Activated CD8-positive, alpha-beta memory T cell treated with anti-CD3 and anti-CD28 coated beads for 1 hour (primary cell): ENCODE results near the gene ZBTB7C.

Experiments
- DNase-seq, 2 donors: peaks; one replicate each; pipeline ENCODE4 v3.0.0-alpha.2; 2020; ENCODE audit warnings: low read depth in 1 of 2; ENCODE audit errors: extremely low read depth in 1 of 2

Gene ZBTB7C

DNA sequence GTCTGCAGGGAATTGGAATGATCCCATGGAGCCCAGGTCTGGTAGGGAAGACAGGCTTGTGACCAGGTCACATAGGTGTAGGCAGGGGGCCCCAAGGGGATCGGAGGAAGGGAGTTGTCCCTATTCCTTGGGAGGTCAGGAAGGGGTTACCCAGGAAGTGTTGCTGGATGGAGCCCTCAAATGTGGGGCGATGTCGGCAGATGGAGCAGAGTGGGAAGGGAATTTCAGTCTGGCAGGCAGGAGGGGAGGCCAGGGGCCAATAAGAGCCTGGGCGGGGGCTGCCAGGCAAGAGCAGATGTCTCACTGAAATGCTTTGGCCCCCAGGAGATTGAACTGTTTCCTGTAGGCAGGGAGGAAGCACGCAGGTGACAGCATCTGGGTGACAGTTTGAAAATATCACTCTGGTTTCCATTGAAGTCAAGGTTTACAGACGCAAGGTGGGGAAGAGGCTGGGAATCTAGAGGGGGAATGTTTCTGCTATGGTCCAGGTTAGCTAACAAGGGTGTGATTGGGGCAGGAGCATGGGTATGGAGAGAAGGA, 397.2 kb downstream of the ZBTB7C start:
- DNase-seq, result no peak

GRCh38 chr18:48010264-48010663, 398.9 kb downstream of the ZBTB7C start:
- DNase-seq, result no peak

GRCh38 chr18:48009116-48009745, 400.0 kb downstream of the ZBTB7C start:
- no peak for DNase-seq

DNA sequence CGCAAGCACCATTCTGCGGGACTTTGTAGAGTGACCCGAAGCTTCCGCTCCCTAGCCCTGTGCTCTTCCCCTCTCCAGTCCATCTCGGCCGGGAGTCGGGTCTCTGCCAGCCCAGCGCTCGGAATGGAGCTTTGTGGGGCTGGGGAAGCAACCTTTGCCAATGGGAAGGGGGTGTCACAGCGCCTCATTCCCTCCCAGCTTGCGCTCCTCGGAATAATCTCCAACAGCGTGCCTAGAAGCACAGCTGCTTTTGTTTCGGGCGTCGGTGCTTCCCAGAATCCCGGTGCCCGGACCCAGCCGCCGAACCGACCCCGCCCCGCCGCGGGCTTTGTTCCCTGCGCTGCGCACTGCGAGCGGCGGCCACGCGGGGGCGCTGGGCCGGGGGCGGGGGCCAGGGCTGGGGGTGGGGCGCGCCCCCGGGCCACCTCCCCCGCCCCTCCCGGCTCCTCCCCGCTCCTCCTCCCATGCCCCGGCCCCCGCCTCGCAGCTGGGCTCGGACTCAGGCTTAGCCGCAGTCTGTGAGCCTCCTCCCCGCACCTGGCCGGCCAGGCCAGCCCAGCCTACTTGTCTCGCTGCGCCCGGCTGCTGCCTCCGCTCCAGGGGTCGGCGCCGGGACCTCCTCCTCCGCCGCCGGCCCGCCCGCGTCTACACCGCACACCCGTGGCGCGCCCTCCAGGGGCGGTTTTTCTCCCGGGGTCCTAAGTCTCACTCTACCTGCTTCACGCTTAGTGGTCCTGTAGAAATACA, 401.1 kb downstream of the ZBTB7C start:
- peak in 1 of 2 donors; percentile 30 for DNase-seq

- no peak for DNase-seq
These were observed 401.8 kb downstream of the ZBTB7C start for GRCh38 chr18:48007381-48007780.

DNA sequence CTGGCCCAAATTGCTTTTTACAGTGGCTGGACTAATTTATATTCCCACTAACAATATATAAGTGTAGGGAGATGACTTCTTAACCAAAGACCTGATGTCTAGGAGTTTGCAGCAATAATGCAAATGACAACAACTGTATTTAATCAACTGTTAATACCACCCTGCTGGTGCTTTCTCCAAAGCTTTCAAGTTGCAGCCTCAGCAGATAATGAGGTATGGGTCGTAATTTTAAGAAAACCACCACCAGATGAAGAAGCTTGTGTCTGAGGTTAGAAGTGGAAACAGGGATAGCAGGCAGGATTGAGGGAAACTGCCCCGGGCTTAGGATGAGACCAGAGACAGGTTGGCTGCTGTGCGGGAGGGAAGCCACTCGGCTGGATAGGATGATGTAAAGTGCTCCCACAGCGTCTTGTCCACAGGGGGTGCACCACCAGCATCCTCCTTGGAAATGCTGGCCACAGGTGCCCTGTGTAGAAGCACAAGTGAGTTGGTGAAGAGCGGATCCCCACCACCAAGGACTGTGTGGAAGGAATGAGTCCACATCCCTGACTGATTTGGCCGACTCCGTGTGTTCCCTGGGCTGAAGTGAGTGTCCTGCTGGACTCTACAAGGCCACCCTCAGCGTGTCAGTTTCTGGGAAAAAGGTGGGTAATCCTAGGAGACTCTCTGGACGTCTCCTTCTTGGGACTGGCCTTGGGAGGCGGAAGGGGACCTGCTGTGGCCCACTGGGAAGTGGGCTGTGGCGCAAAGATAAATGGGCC, 402.6 kb downstream of the ZBTB7C start:
- DNase-seq, result no peak

DNA sequence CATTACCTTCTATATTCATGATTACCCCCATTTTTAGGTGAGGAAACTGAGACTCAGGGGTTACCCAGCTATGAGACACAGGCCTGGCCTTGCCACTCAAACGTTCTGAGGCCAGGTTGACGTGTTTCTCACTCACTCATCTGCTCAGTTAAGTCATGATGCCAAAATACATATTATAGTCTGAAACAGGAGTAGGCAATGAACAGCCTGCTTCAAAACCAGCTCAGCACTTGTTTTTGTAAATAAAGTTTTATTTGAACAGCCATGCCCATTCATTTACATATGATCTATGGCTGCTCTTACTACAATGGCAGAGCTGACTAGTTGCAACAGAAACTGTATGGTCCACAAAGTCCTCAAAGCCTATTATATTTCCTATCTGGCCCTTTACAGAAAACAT, 404.6 kb downstream of the ZBTB7C start:
- DNase-seq, result no peak

GRCh38 chr18:48003426-48004349, 405.5 kb downstream of the ZBTB7C start:
- no peak for DNase-seq

DNA sequence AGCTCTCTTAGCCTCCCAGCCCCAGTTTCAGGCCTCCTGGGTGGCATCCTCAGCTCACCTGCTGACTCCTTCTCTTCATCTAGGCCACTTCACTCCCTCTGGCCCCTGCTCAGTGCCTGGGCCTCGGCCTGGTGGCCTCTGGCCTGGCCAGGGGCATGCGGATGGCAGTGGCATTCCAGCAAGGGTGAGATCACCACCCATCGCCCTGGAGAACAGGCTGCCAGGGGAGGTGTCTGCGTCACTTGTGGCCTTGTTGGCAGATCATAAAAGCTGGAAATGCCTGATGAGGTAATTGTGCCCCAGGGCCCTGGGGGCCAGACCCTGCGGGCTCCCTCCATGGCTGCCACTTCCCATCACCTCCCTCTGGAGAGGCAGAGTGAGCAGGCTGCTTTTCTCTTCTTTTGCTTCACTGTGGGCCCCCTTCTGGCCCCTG, 406.2 kb downstream of the ZBTB7C start:
- no peak for DNase-seq

DNA sequence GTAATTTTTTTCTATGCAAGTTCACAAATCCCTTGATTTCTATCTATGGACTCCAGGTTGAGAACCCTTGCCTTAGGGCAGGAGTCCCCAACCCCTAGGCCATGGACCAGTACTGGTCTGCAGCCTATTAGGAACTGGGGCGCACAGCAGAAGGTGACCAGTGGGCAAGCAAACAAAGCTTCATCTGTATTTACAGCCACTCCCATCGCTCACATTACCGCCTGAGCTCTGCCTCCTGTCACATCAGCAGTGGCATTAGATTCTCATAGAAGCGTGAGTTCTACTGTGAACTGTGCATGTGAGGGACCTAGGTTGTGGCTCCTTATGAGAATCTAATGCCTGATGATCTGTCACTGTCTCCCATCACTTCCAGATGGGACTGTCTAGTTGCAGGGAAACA, 408.5 kb downstream of the ZBTB7C start:
- no peak for DNase-seq

GRCh38 chr18:47999801-48000248, 409.4 kb downstream of the ZBTB7C start:
- DNase-seq, result no peak

GRCh38 chr18:47997338-47997780, 411.8 kb downstream of the ZBTB7C start:
- no peak for DNase-seq

- no peak for DNase-seq
These were observed 413.1 kb downstream of the ZBTB7C start for GRCh38 chr18:47996091-47996541.

- no peak for DNase-seq
These were observed 413.5 kb downstream of the ZBTB7C start for GRCh38 chr18:47995654-47996053.

GRCh38 chr18:47993409-47993808, 415.8 kb downstream of the ZBTB7C start:
- no peak for DNase-seq

- DNase-seq, result no peak
These were observed 416.2 kb downstream of the ZBTB7C start for GRCh38 chr18:47992976-47993375.

DNA sequence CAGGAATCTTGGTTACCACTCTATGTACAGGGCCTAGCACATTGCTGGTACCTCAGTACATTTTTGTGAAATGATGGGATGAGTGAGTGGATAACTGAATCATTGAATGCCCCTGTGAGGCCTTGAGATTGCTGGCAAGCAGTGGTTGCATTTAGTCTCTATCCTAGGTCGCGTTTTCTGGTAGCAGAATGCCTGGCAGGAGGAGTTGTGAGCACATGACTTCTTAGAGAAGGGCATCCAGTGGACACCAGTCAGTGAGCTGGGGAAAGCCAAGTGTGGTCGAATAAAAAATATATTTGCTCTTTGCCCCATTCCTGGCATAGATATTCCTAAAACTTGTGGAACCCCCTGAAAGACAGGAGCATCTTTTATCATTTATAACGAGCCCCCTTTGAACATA, 416.9 kb downstream of the ZBTB7C start:
- no peak for DNase-seq

DNA sequence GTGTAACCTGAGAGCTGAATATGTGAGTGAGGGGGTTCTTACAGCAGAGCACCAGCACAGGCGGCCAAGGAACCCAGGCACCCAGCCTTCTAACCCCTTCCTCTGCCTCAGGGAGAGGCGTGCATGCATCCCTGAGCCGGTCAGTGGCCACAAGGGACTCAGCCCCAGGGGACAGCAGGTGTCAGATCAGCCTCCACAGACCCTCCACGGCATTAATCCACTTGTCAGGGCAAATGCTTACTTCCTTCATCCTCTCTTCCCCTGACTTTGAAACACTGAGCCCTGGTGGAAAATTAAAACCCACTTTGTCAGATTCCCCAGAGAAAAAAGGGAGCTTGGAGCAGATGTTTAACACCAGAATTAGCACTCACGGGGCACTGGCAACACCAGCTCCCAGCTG, 418.2 kb downstream of the ZBTB7C start:
- DNase-seq, result no peak

DNA sequence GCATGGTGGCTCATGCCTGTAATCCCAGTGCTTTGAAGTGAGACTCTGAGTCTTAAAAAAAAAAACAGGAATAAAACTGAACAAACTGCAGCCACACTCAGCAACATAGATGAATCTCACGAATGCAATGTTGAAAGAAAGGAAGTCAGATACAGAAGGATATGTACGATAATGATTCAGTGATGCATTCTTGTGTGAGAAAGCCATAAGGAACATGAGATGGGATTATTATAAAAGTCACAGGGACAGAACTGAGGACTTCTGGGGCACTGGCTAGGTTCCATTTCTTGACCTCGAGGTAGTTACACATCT, 421.8 kb downstream of the ZBTB7C start:
- no peak for DNase-seq

- no peak for DNase-seq
These were observed 422.4 kb downstream of the ZBTB7C start for GRCh38 chr18:47986620-47987387.
